ENCODE measurements around the gene CLMP.

CLMP gene

DNA sequence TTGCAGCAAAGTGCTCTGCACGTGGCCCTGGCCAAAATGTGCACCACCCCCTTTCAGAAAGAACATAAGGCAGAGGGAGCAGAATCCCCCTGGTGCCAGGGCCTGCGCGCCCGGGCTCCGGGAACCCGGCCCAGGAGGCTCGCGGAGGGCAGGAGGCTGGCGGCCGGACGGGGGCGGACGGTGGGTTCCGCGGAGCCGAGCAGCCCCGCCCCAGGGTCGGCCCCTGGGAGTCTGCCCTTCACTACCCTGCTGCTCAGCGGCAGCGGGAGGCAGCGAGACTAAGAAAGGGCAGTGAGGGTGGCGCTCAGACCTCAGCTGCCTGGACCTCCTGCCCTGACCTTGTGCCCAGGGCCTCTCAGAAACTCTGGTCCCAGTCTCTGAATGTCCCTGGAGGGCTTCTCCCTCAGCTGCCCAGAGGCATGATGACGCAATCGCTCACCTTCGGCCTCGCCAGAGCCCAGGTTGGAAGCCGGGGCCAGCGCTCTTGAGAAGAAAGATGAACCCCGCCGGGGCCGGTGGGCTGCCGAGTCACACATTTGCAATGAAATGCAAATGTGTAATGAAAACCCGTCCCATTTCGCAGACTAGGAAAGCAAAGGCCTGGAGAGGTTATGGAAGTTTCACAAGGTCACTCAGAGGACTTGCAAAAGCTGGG is 1.1 kb upstream of the CLMP start:
- no peak for DNase-seq (ENCODE audit: low spot score)
- Histone ChIP-seq H3K4me1 (ENCODE audit: control insufficient read depth in 2 of 2, insufficient read depth in 1 of 2, low read depth in 1 of 2, low read length in 2 of 2) (peaks cover 0 to 18% of the 10 kb centered on the region in 2 donors), H3K36me3 (replicated peaks in 1 of 2; ENCODE audit: control insufficient read depth in 2 of 2, insufficient read depth in 2 of 2, low read length in 2 of 2) (no peaks in the 10 kb centered on the region), H2BK12ac (ENCODE audit: low read length) (peak overlapping the region; percentile 33), H3K14ac (ENCODE audit: low read length) (peak overlapping the region; percentile 78), H3K27me3 (ENCODE audit: control insufficient read depth in 3 of 3, insufficient read depth in 3 of 3, low read depth in 1 of 3, low read length in 3 of 3) (peaks cover 0 to 23% (median 3%) of the 10 kb centered on the region in 3 experiments), H2BK120ac (ENCODE audit: low read depth, low read length) (peak overlapping the region; percentile 92), H2AFZ (ENCODE audit: low read length) (no peak overlapping the region), H2BK15ac (ENCODE audit: low read length) (peak overlapping the region; percentile 92), H3K4me2 (ENCODE audit: insufficient read depth, low read length, poor library complexity, severe bottlenecking) (peak overlapping the region; percentile 72), H3K79me1 (ENCODE audit: low read depth, low read length) (no peaks in the 10 kb centered on the region), H3K9ac (ENCODE audit: low read depth, low read length, poor library complexity) (peak overlapping the region; percentile 53), H3K4ac (ENCODE audit: low read length) (no peak overlapping the region), H2AK5ac (ENCODE audit: low read depth, low read length) (no peak overlapping the region), H3K27ac (replicated peaks; ENCODE audit: low read length) (no peak overlapping the region), H3K23ac (ENCODE audit: low read depth, low read length, poor library complexity) (peak overlapping the region; percentile 52), H3K9me3 (replicated peaks in 1 of 2; ENCODE audit: control insufficient read depth in 2 of 2, insufficient read depth in 1 of 2, low read depth in 1 of 2, low read length in 2 of 2) (peaks cover 0 to 2% of the 10 kb centered on the region in 2 donors), H3K4me3 (ENCODE audit: low read length in 2 of 2) (peak overlapping the region in 1 of 2 donors; percentile 55), H2BK5ac (ENCODE audit: low read length) (no peak overlapping the region), H4K91ac (ENCODE audit: low read depth, low read length, poor library complexity) (no peak overlapping the region), H3K18ac (ENCODE audit: low read length) (peak overlapping the region; percentile 86), H4K8ac (ENCODE audit: low read depth, low read length) (no peak overlapping the region)
- WGBS, 2 donors (ENCODE audit: extremely low coverage in 2 of 2, insufficient read length in 2 of 2, insufficient replicate concordance in 1 of 2), result no CpG with 5 or more reads among the region's 34 CpGs

DNA sequence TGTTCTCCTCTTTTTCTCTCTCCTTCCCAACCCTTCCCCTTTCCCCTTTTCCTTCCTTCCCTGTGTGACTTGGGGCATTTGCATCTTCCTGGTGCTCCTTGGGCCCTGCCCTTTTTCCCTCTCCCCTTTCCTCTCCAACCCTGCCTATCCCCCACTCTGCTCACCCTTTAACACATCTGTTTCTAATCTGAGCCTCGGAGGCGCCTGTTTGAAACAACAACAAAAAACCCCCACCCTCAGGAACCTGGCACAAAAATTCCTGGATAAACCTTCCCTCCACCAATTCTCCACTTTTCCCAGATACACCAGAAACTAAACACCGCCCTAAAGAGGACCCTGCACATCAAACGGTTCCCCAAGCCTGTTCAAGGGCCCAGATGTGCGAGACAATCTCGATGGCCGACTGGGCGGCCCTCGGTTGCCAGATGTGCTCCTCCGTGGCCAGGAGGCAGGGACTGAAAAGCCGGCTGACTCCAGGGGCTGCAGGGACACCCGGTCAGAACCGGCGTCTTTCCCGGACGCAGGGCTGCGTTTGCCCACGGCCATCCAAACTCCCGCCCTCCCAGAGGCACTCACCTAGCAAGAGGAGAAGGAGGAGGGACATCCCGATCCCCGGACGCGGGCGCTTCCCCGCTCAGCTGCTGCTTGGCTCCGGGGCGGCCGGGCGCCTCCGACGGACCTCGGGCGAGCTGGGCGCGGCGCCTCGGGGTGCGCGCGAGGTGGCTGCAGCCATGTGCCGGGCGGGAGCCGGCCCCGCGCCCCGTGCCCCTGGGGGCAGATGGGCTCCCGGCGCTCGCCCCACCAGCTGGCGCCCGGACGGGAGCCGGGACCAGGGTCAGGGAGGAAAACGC is 486 bp downstream of the CLMP start:
- peak overlapping the region; percentile 64 for H2BK15ac ChIP-seq (ENCODE audit: low read length)
- peak overlapping the region; percentile 45 for H3K9ac ChIP-seq (ENCODE audit: low read depth, low read length, poor library complexity)
- no peak overlapping the region for H4K8ac ChIP-seq (ENCODE audit: low read depth, low read length)
- H3K14ac ChIP-seq (ENCODE audit: low read length), result no peak overlapping the region
- H3K27ac ChIP-seq (replicated peaks; ENCODE audit: low read length), result no peak overlapping the region
- DNase-seq (ENCODE audit: low spot score), result peak; percentile 33
- peak overlapping the region; percentile 35 to 76 for H3K4me3 ChIP-seq (ENCODE audit: low read length in 2 of 2)
- H3K36me3 ChIP-seq (replicated peaks in 1 of 2; ENCODE audit: control insufficient read depth in 2 of 2, insufficient read depth in 2 of 2, low read length in 2 of 2), result no peaks in the 10 kb centered on the region
- peaks cover 0 to 18% of the 10 kb centered on the region in 2 donors for H3K4me1 ChIP-seq (ENCODE audit: control insufficient read depth in 2 of 2, insufficient read depth in 1 of 2, low read depth in 1 of 2, low read length in 2 of 2)
- H3K23ac ChIP-seq (ENCODE audit: low read depth, low read length, poor library complexity), result peak overlapping the region; percentile 12
- peak overlapping the region; percentile 10 for H4K91ac ChIP-seq (ENCODE audit: low read depth, low read length, poor library complexity)
- peak overlapping the region; percentile 68 for H2BK12ac ChIP-seq (ENCODE audit: low read length)
- peak overlapping the region; percentile 83 for H2AFZ ChIP-seq (ENCODE audit: low read length)
- no peak overlapping the region for H3K4ac ChIP-seq (ENCODE audit: low read length)
- H3K9me3 ChIP-seq (replicated peaks in 1 of 2; ENCODE audit: control insufficient read depth in 2 of 2, insufficient read depth in 1 of 2, low read depth in 1 of 2, low read length in 2 of 2), result peaks cover 0 to 2% of the 10 kb centered on the region in 2 donors
- H3K79me1 ChIP-seq (ENCODE audit: low read depth, low read length), result no peaks in the 10 kb centered on the region
- H3K4me2 ChIP-seq (ENCODE audit: insufficient read depth, low read length, poor library complexity, severe bottlenecking), result peak overlapping the region; percentile 72
- no CpG with 5 or more reads among the region's 54 CpGs for WGBS, 2 donors (ENCODE audit: extremely low coverage in 2 of 2, insufficient read length in 2 of 2, insufficient replicate concordance in 1 of 2)
- peaks cover 0 to 23% (median 3%) of the 10 kb centered on the region in 3 experiments for H3K27me3 ChIP-seq (ENCODE audit: control insufficient read depth in 3 of 3, insufficient read depth in 3 of 3, low read depth in 1 of 3, low read length in 3 of 3)
- no peak overlapping the region for H2BK5ac ChIP-seq (ENCODE audit: low read length)
- H3K18ac ChIP-seq (ENCODE audit: low read length), result peak overlapping the region; percentile 92
- peak overlapping the region; percentile 79 for H2BK120ac ChIP-seq (ENCODE audit: low read depth, low read length)
- peak overlapping the region; percentile 57 for H2AK5ac ChIP-seq (ENCODE audit: low read depth, low read length)

DNA sequence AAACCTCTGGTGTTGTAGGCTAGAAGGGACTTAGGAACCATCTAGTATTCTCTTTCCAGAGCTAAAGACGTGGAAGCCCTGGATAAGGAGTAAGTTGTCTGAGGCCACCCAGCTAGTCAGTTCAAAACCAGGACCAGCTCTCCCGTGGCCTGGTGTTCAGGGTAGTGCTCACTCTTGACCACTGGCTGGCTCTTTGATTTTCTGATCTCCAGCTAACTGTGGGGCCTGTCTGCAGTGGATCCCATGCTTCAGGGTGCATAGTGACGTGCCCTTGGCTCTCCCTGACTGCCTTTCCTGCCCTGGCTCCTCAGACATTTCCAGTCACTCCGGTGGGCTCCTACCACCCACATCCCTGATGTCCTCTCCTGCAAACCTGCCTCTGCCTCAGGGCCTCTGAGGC is 1.3 kb downstream of the CLMP start:
- H3K36me3 ChIP-seq (replicated peaks in 1 of 2; ENCODE audit: control insufficient read depth in 2 of 2, insufficient read depth in 2 of 2, low read length in 2 of 2), result no peaks in the 10 kb centered on the region
- H3K27ac ChIP-seq (replicated peaks; ENCODE audit: low read length), result no peak overlapping the region
- no CpG with 5 or more reads among the region's 4 CpGs for WGBS, 2 donors (ENCODE audit: extremely low coverage in 2 of 2, insufficient read length in 2 of 2, insufficient replicate concordance in 1 of 2)
- H3K9me3 ChIP-seq (replicated peaks in 1 of 2; ENCODE audit: control insufficient read depth in 2 of 2, insufficient read depth in 1 of 2, low read depth in 1 of 2, low read length in 2 of 2), result peaks cover 0 to 2% of the 10 kb centered on the region in 2 donors
- H4K8ac ChIP-seq (ENCODE audit: low read depth, low read length), result no peak overlapping the region
- no peak overlapping the region for H2BK120ac ChIP-seq (ENCODE audit: low read depth, low read length)
- H3K27me3 ChIP-seq (ENCODE audit: control insufficient read depth in 3 of 3, insufficient read depth in 3 of 3, low read depth in 1 of 3, low read length in 3 of 3), result peaks cover 0 to 23% (median 3%) of the 10 kb centered on the region in 3 experiments
- H2BK15ac ChIP-seq (ENCODE audit: low read length), result no peak overlapping the region
- H2BK5ac ChIP-seq (ENCODE audit: low read length), result no peak overlapping the region
- no peak overlapping the region for H3K23ac ChIP-seq (ENCODE audit: low read depth, low read length, poor library complexity)
- no peak overlapping the region for H3K14ac ChIP-seq (ENCODE audit: low read length)
- peak overlapping the region; percentile 83 for H2AFZ ChIP-seq (ENCODE audit: low read length)
- H3K4me2 ChIP-seq (ENCODE audit: insufficient read depth, low read length, poor library complexity, severe bottlenecking), result no peak overlapping the region
- H3K79me1 ChIP-seq (ENCODE audit: low read depth, low read length), result no peaks in the 10 kb centered on the region
- DNase-seq (ENCODE audit: low spot score), result no peak
- H3K9ac ChIP-seq (ENCODE audit: low read depth, low read length, poor library complexity), result no peak overlapping the region
- H2BK12ac ChIP-seq (ENCODE audit: low read length), result no peak overlapping the region
- peak overlapping the region in 1 of 2 donors; percentile 35 for H3K4me3 ChIP-seq (ENCODE audit: low read length in 2 of 2)
- H3K4ac ChIP-seq (ENCODE audit: low read length), result no peak overlapping the region
- peak overlapping the region; percentile 32 for H3K18ac ChIP-seq (ENCODE audit: low read length)
- no peak overlapping the region for H2AK5ac ChIP-seq (ENCODE audit: low read depth, low read length)
- peaks cover 2 to 19% of the 10 kb centered on the region in 2 donors for H3K4me1 ChIP-seq (ENCODE audit: control insufficient read depth in 2 of 2, insufficient read depth in 1 of 2, low read depth in 1 of 2, low read length in 2 of 2)
- H4K91ac ChIP-seq (ENCODE audit: low read depth, low read length, poor library complexity), result no peak overlapping the region

DNA sequence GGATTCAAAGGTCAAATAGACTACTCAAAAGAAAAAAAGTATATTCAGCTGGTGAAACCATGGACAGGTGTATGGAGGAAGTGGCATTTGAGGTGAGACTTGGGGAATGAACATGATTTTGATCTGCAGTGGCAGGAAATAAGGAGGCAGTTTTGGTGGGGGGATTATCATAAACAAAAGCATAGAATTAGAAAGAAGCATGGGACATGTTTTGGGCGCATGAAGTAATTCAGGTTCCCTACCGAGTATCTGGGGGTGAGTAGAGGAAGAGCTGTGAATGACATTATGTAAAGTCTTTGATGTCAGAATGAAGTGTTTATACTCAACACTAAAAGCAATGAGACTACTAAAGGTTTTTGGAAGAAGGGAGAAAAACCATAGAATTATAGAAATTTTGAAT is 3.1 kb downstream of the CLMP start:
- H3K4ac ChIP-seq (ENCODE audit: low read length), result no peak overlapping the region
- no peak overlapping the region for H2BK5ac ChIP-seq (ENCODE audit: low read length)
- no peak overlapping the region for H2AFZ ChIP-seq (ENCODE audit: low read length)
- no peak overlapping the region for H3K27ac ChIP-seq (replicated peaks; ENCODE audit: low read length)
- no peak overlapping the region for H3K18ac ChIP-seq (ENCODE audit: low read length)
- H3K36me3 ChIP-seq (replicated peaks in 1 of 2; ENCODE audit: control insufficient read depth in 2 of 2, insufficient read depth in 2 of 2, low read length in 2 of 2), result no peaks in the 10 kb centered on the region
- no peak overlapping the region for H2AK5ac ChIP-seq (ENCODE audit: low read depth, low read length)
- H3K79me1 ChIP-seq (ENCODE audit: low read depth, low read length), result no peaks in the 10 kb centered on the region
- H4K8ac ChIP-seq (ENCODE audit: low read depth, low read length), result no peak overlapping the region
- no peak overlapping the region for H3K14ac ChIP-seq (ENCODE audit: low read length)
- no peak overlapping the region for H2BK120ac ChIP-seq (ENCODE audit: low read depth, low read length)
- no peak overlapping the region for H4K91ac ChIP-seq (ENCODE audit: low read depth, low read length, poor library complexity)
- H3K27me3 ChIP-seq (ENCODE audit: control insufficient read depth in 3 of 3, insufficient read depth in 3 of 3, low read depth in 1 of 3, low read length in 3 of 3), result peaks cover 0 to 23% (median 3%) of the 10 kb centered on the region in 3 experiments
- H3K9ac ChIP-seq (ENCODE audit: low read depth, low read length, poor library complexity), result no peak overlapping the region
- no peak overlapping the region for H3K23ac ChIP-seq (ENCODE audit: low read depth, low read length, poor library complexity)
- DNase-seq (ENCODE audit: low spot score), result no peak
- no peak overlapping the region for H3K4me2 ChIP-seq (ENCODE audit: insufficient read depth, low read length, poor library complexity, severe bottlenecking)
- H3K4me1 ChIP-seq (ENCODE audit: control insufficient read depth in 2 of 2, insufficient read depth in 1 of 2, low read depth in 1 of 2, low read length in 2 of 2), result peaks cover 12 to 28% of the 10 kb centered on the region in 2 donors
- H3K9me3 ChIP-seq (replicated peaks in 1 of 2; ENCODE audit: control insufficient read depth in 2 of 2, insufficient read depth in 1 of 2, low read depth in 1 of 2, low read length in 2 of 2), result peaks cover 0 to 2% of the 10 kb centered on the region in 2 donors
- WGBS, 2 donors (ENCODE audit: extremely low coverage in 2 of 2, insufficient read length in 2 of 2, insufficient replicate concordance in 1 of 2), result no CpG with 5 or more reads among the region's 2 CpGs
- H2BK12ac ChIP-seq (ENCODE audit: low read length), result no peak overlapping the region
- no peak overlapping the region for H3K4me3 ChIP-seq (ENCODE audit: low read length in 2 of 2)
- H2BK15ac ChIP-seq (ENCODE audit: low read length), result no peak overlapping the region

All from neuronal stem cell (in vitro differentiated cells).